ENCODE results near the gene DCTN5.
"Not testable (repeated sequence)": the region's sequence is repeated elsewhere in the genome, so short reads cannot be mapped to it uniquely, and the experiment has no call there.

DNA sequence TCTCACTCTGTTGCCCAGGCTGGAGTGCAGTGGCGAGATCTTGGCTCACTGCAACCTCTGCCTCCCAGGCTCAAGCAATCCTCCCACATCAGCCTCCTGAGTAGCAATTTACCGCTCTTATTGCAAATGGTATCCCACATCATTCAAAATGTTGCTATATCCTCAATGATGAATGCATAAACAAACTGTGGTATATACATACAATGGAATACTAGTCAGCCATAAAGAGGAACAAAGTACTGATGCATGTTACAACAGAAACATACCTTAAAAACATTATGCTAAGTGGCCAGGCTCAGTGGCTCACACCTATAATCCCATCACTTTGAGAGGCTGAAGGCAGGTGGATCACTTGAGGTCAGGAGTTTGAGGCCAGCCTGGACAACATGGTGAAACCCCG lies 9.4 kb upstream of the DCTN5 start:
- TF ChIP-seq, protein P1, sequence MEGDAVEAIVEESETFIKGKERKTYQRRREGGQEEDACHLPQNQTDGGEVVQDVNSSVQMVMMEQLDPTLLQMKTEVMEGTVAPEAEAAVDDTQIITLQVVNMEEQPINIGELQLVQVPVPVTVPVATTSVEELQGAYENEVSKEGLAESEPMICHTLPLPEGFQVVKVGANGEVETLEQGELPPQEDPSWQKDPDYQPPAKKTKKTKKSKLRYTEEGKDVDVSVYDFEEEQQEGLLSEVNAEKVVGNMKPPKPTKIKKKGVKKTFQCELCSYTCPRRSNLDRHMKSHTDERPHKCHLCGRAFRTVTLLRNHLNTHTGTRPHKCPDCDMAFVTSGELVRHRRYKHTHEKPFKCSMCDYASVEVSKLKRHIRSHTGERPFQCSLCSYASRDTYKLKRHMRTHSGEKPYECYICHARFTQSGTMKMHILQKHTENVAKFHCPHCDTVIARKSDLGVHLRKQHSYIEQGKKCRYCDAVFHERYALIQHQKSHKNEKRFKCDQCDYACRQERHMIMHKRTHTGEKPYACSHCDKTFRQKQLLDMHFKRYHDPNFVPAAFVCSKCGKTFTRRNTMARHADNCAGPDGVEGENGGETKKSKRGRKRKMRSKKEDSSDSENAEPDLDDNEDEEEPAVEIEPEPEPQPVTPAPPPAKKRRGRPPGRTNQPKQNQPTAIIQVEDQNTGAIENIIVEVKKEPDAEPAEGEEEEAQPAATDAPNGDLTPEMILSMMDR (conservative IDR thresholded peaks at IDR 0.05), result not testable (repeated sequence)
- not testable (repeated sequence) for TF ChIP-seq EZH2 (IDR thresholded peaks at IDR 0.05; ENCODE audit: low read depth)
